Measurements from ENCODE around the gene TSC2.

TSC2 gene

GRCh38 chr16:2056077-2056476 is 8.3 kb downstream of the TSC2 start:
- H3K9ac ChIP-seq (ENCODE audit: low read length) = no peak overlapping the region
- H3K27me3 ChIP-seq (ENCODE audit: control insufficient read depth, insufficient read depth, low read length) = no peaks in the 10 kb centered on the region
- no peak overlapping the region for H3K4me3 ChIP-seq (ENCODE audit: low read length)
- peaks cover 4% of the 10 kb centered on the region for H3K36me3 ChIP-seq (ENCODE audit: control insufficient read depth, low read depth, low read length)
- no peaks in the 10 kb centered on the region for H3K9me3 ChIP-seq (ENCODE audit: control insufficient read depth, low read depth, low read length)
- H3K27ac ChIP-seq (ENCODE audit: low read length) = no peak overlapping the region
- H3K4me1 ChIP-seq (ENCODE audit: control insufficient read depth, low read depth, low read length) = no peaks in the 10 kb centered on the region

- Histone ChIP-seq H3K27me3 (ENCODE audit: control insufficient read depth, insufficient read depth, low read length) (no peaks in the 10 kb centered on the region), H3K4me3 (ENCODE audit: low read length) (no peak overlapping the region), H3K27ac (ENCODE audit: low read length) (no peak overlapping the region), H3K36me3 (ENCODE audit: control insufficient read depth, low read depth, low read length) (peaks cover 4% of the 10 kb centered on the region), H3K9ac (ENCODE audit: low read length) (no peak overlapping the region), H3K4me1 (ENCODE audit: control insufficient read depth, low read depth, low read length) (no peaks in the 10 kb centered on the region), H3K9me3 (ENCODE audit: control insufficient read depth, low read depth, low read length) (no peaks in the 10 kb centered on the region)
These were observed 9.1 kb downstream of the TSC2 start for GRCh38 chr16:2056681-2057407.

DNA sequence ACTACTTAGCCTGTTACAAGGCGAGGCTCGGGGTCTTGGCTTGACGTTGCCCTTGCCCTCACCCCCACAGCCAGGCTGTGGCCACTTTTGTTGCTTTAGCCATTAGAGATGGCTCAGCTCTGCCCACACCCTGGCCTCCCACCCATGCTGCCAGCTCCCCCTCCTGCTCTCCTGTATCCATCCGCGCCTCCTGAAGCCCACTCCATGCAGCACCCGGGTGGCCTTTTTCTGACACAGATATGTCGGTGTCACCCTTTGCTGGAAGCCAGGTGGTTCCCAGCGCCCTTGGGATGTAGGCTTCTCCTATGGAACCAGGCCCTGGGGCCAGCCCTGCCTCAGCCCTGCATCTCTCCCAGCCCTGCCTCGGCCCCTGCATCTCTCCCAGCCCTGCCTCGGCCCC is 9.7 kb downstream of the TSC2 start:
- H3K27me3 ChIP-seq (ENCODE audit: control insufficient read depth, insufficient read depth, low read length) = no peaks in the 10 kb centered on the region
- no peak overlapping the region for H3K9ac ChIP-seq (ENCODE audit: low read length)
- H3K4me3 ChIP-seq (ENCODE audit: low read length) = no peak overlapping the region
- H3K9me3 ChIP-seq (ENCODE audit: control insufficient read depth, low read depth, low read length) = no peaks in the 10 kb centered on the region
- no peaks in the 10 kb centered on the region for H3K4me1 ChIP-seq (ENCODE audit: control insufficient read depth, low read depth, low read length)
- H3K36me3 ChIP-seq (ENCODE audit: control insufficient read depth, low read depth, low read length) = peaks cover 7% of the 10 kb centered on the region
- no peak overlapping the region for H3K27ac ChIP-seq (ENCODE audit: low read length)

- H3K9ac ChIP-seq (ENCODE audit: low read length) = no peak overlapping the region
- no peaks in the 10 kb centered on the region for H3K27me3 ChIP-seq (ENCODE audit: control insufficient read depth, insufficient read depth, low read length)
- H3K27ac ChIP-seq (ENCODE audit: low read length) = no peak overlapping the region
- no peaks in the 10 kb centered on the region for H3K4me1 ChIP-seq (ENCODE audit: control insufficient read depth, low read depth, low read length)
- H3K4me3 ChIP-seq (ENCODE audit: low read length) = no peak overlapping the region
- H3K9me3 ChIP-seq (ENCODE audit: control insufficient read depth, low read depth, low read length) = no peaks in the 10 kb centered on the region
- peaks cover 7% of the 10 kb centered on the region for H3K36me3 ChIP-seq (ENCODE audit: control insufficient read depth, low read depth, low read length)
These were observed 10.6 kb downstream of the TSC2 start for GRCh38 chr16:2058420-2058819.

GRCh38 chr16:2058872-2059271 is 11.1 kb downstream of the TSC2 start:
- H3K27ac ChIP-seq (ENCODE audit: low read length) = no peak overlapping the region
- no peaks in the 10 kb centered on the region for H3K4me1 ChIP-seq (ENCODE audit: control insufficient read depth, low read depth, low read length)

DNA sequence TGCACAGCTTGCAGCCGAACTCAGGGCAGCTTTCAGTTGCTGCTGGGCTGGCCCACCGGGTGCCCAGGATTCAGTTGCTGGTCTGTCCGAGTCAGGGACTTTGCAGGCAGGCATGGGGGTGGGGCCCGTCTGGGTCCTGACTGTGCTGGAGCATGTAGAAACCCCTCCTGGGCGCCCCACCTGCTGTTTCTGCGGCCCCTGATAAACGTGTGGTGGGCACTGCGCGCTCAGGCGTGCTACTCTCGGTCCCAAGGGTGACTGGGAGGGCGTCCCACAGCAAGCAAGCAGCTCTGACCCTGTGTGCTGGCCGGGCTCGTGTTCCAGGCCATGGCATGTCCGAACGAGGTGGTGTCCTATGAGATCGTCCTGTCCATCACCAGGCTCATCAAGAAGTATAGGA is 12.6 kb downstream of the TSC2 start:
- H3K9ac ChIP-seq (ENCODE audit: low read length) = no peak overlapping the region
- no peaks in the 10 kb centered on the region for H3K9me3 ChIP-seq (ENCODE audit: control insufficient read depth, low read depth, low read length)
- H3K4me3 ChIP-seq (ENCODE audit: low read length) = no peak overlapping the region
- H3K4me1 ChIP-seq (ENCODE audit: control insufficient read depth, low read depth, low read length) = no peaks in the 10 kb centered on the region
- H3K27me3 ChIP-seq (ENCODE audit: control insufficient read depth, insufficient read depth, low read length) = no peaks in the 10 kb centered on the region
- no peak overlapping the region for H3K27ac ChIP-seq (ENCODE audit: low read length)
- peaks cover 3% of the 10 kb centered on the region for H3K36me3 ChIP-seq (ENCODE audit: control insufficient read depth, low read depth, low read length)

More at GRCh38 chr16:2058872-2059271, 11.1 kb downstream of the TSC2 start:
- Histone ChIP-seq H3K9me3 (ENCODE audit: control insufficient read depth, low read depth, low read length) (no peaks in the 10 kb centered on the region), H3K4me3 (ENCODE audit: low read length) (no peak overlapping the region), H3K27me3 (ENCODE audit: control insufficient read depth, insufficient read depth, low read length) (no peaks in the 10 kb centered on the region), H3K9ac (ENCODE audit: low read length) (no peak overlapping the region), H3K36me3 (ENCODE audit: control insufficient read depth, low read depth, low read length) (peaks cover 3% of the 10 kb centered on the region)

- Histone ChIP-seq H3K4me3 (ENCODE audit: low read length) (no peak overlapping the region), H3K27ac (ENCODE audit: low read length) (no peak overlapping the region), H3K36me3 (ENCODE audit: control insufficient read depth, low read depth, low read length) (peaks cover 9% of the 10 kb centered on the region), H3K27me3 (ENCODE audit: control insufficient read depth, insufficient read depth, low read length) (no peaks in the 10 kb centered on the region), H3K9me3 (ENCODE audit: control insufficient read depth, low read depth, low read length) (no peaks in the 10 kb centered on the region), H3K9ac (ENCODE audit: low read length) (no peak overlapping the region), H3K4me1 (ENCODE audit: control insufficient read depth, low read depth, low read length) (no peaks in the 10 kb centered on the region)
These were observed 13.2 kb downstream of the TSC2 start for GRCh38 chr16:2061023-2061422.

DNA sequence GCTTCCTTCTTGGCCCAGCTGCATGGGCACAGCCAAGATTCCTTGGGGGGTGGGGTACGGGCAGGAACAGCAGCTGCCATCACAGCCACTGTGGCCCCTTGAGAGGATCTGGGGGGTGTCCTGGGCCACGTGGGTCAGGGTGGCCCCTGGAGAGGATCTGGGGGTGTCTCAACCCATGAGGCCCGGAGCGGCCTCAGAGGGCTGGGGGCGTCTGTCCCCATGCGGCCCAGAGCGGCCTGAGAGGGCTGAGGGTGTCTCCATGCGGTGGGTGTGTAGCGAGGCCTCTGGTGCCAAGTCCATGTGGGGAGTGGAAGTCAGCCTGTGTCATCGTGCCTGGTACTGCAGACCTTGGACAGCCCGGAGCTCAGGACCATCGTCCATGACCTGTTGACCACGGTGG is 13.7 kb downstream of the TSC2 start:
- Histone ChIP-seq H3K36me3 (ENCODE audit: control insufficient read depth, low read depth, low read length) (peaks cover 12% of the 10 kb centered on the region), H3K27ac (ENCODE audit: low read length) (no peak overlapping the region), H3K27me3 (ENCODE audit: control insufficient read depth, insufficient read depth, low read length) (no peaks in the 10 kb centered on the region), H3K9me3 (ENCODE audit: control insufficient read depth, low read depth, low read length) (no peaks in the 10 kb centered on the region), H3K4me3 (ENCODE audit: low read length) (no peak overlapping the region), H3K9ac (ENCODE audit: low read length) (no peak overlapping the region), H3K4me1 (ENCODE audit: control insufficient read depth, low read depth, low read length) (no peaks in the 10 kb centered on the region)

- Histone ChIP-seq H3K4me1 (ENCODE audit: control insufficient read depth, low read depth, low read length) (no peaks in the 10 kb centered on the region), H3K27me3 (ENCODE audit: control insufficient read depth, insufficient read depth, low read length) (no peaks in the 10 kb centered on the region), H3K36me3 (ENCODE audit: control insufficient read depth, low read depth, low read length) (peaks cover 12% of the 10 kb centered on the region), H3K27ac (ENCODE audit: low read length) (no peak overlapping the region), H3K4me3 (ENCODE audit: low read length) (no peak overlapping the region), H3K9ac (ENCODE audit: low read length) (no peak overlapping the region), H3K9me3 (ENCODE audit: control insufficient read depth, low read depth, low read length) (no peaks in the 10 kb centered on the region)
These were observed 15.0 kb downstream of the TSC2 start for GRCh38 chr16:2062801-2063200.

DNA sequence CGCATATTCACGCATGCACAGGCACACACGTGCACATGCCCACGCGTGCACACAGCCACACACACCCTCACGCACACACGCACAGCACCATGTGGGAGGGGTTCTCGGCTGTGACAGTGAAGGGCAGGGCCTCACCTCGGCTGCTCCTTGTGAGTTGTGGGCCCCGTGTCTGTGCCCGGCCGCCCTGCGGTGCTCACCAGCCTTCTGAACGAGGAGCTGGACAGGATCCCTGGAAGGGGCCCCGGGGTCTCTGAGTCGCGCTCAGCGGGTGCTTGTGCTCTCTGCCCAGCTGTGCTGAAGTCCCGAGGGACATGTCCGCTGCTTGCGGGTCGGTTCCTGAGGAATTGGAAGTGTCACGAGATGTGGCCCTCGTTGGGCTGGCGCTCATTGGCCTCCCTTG is 16.1 kb downstream of the TSC2 start:
- Histone ChIP-seq H3K27ac (ENCODE audit: low read length) (no peak overlapping the region), H3K4me3 (ENCODE audit: low read length) (no peak overlapping the region), H3K4me1 (ENCODE audit: control insufficient read depth, low read depth, low read length) (no peaks in the 10 kb centered on the region), H3K9ac (ENCODE audit: low read length) (no peak overlapping the region), H3K36me3 (ENCODE audit: control insufficient read depth, low read depth, low read length) (peaks cover 12% of the 10 kb centered on the region), H3K27me3 (ENCODE audit: control insufficient read depth, insufficient read depth, low read length) (no peaks in the 10 kb centered on the region), H3K9me3 (ENCODE audit: control insufficient read depth, low read depth, low read length) (no peaks in the 10 kb centered on the region)

DNA sequence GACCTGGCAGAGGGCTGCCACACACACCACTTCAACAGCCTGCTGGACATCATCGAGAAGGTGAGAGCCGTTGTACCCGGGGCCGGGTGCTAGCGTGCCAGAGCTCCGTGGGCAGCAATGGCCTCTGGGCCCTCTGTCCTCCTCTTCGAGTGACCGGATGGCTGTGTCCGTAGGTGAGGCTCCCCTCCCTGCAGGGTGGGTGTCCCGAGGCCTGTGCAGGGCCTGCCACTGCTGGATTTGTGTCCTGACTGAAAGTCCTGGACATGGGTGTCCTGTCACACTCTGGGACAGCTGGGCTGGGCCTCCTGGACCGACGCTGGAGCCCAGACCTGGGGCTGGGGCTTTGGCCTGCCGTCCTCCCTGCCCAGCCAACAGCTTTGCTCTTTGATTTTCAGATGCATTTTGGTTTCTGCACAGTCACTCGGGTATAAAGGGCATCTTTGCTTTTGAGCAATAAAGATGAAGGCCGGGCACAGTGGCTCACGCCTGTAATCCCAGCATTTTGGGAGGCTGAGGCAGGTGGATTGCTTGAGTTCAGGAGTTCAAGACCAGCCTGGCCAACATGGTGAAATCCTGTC is 16.7 kb downstream of the TSC2 start:
- H3K36me3 ChIP-seq (ENCODE audit: control insufficient read depth, low read depth, low read length) = peaks cover 12% of the 10 kb centered on the region
- no peak overlapping the region for H3K4me3 ChIP-seq (ENCODE audit: low read length)
- H3K27ac ChIP-seq (ENCODE audit: low read length) = no peak overlapping the region
- no peaks in the 10 kb centered on the region for H3K4me1 ChIP-seq (ENCODE audit: control insufficient read depth, low read depth, low read length)
- no peaks in the 10 kb centered on the region for H3K27me3 ChIP-seq (ENCODE audit: control insufficient read depth, insufficient read depth, low read length)
- H3K9me3 ChIP-seq (ENCODE audit: control insufficient read depth, low read depth, low read length) = no peaks in the 10 kb centered on the region
- no peak overlapping the region for H3K9ac ChIP-seq (ENCODE audit: low read length)

GRCh38 chr16:2066139-2066538 is 18.4 kb downstream of the TSC2 start:
- Histone ChIP-seq H3K36me3 (ENCODE audit: control insufficient read depth, low read depth, low read length) (peaks cover 12% of the 10 kb centered on the region), H3K27ac (ENCODE audit: low read length) (no peak overlapping the region), H3K4me1 (ENCODE audit: control insufficient read depth, low read depth, low read length) (no peaks in the 10 kb centered on the region), H3K9ac (ENCODE audit: low read length) (no peak overlapping the region), H3K4me3 (ENCODE audit: low read length) (no peak overlapping the region), H3K9me3 (ENCODE audit: control insufficient read depth, low read depth, low read length) (no peaks in the 10 kb centered on the region), H3K27me3 (ENCODE audit: control insufficient read depth, insufficient read depth, low read length) (no peaks in the 10 kb centered on the region)

Data from iPS-18a (cell line).